HS-5 (cell line): ENCODE measurements around the gene DCPS.
"Not testable (repeated sequence)": the region's sequence is repeated elsewhere in the genome, so short reads cannot be mapped to it uniquely, and the experiment has no call there.

Experiments
- DNase-seq: peaks from one replicate; pipeline ENCODE4 v3.0.0-alpha.2; 2012; ENCODE audit warnings: low read depth

Gene DCPS

DNA sequence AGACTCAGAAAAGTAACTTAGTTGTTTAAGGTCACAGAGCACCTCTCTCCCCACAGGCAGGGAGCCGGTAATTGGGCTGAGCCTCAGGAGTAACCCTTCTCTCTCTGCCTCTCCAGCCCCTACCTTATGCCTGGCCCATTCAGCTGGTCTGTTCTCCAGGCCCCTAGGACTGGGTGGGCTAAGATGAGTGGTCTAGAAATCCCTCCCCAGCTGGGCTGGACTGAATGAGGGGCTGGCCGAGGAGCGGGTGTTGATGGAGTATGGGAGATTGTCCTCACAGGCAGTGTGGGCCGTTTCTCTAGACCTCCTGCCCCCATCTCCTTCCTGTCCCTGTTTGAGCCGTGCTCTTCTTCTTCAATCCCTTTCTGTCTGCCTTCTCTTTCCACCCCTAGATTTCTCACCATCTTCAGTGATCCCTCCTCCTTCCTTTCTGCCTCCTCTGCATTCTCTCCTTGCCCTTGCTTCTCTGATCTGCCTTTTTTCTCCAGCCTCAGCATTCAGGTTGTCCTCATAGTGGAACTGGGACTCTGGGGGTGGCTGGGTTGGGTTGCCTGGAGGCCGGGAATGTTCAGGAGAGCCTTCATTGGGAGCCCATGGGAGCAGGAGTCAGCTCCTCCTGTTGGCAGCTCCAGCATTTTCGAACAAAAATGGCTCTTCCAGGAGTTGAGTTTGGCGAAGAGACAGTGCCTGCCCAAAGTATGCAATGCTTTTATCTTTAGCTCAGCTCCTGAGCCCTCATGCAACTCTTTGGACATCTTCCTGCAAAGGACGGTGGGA, 59.2 kb downstream of the DCPS start:
- DNase-seq, result no peak

DNA sequence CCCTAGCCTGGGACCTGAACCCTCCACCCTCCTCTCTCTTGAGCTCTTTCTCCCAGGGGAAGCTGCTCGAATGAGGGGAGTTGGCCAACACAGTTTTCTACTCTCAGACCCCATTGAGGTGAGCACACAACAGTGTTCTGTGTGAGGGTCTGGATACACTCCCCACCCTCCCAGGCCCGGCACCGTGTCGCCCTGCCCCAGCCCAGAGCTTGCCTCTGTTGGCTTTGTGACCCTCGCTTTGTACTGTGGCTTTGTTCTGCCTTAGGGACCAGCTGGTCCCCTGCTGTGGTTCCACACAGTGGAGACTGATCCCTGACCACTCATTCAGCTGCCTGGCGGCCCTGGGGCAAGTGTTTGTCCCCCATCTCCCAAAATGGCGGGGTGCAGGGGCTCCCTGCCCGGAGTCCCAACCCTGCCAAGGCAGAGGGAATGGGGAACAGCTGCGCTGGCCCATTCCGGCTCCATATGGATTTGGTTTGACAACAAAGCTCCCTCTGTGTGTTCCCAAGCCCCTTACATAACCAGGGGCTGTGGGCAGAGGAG, 59.9 kb downstream of the DCPS start:
- no peak for DNase-seq

DNA sequence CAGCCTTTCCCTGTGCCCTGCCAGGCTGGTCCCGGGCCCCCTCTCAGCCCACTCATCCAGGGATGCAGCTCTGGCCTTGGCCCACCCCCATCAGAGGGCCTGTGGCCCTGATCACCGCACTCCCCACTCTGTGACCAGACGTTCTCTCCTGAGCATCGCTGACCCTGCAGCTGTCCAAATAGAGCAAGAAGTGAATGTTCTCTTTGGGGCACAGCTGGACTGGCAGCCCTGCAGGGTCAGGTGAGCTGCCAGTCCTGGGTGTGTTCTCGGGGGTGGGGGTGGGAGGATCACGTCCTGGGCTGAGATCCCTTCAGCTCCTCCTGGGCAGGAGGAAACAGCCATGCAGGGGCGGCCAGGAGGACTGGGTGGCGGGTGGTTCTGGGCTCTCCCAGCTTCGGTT, 60.9 kb downstream of the DCPS start:
- not testable (repeated sequence) for DNase-seq

DNA sequence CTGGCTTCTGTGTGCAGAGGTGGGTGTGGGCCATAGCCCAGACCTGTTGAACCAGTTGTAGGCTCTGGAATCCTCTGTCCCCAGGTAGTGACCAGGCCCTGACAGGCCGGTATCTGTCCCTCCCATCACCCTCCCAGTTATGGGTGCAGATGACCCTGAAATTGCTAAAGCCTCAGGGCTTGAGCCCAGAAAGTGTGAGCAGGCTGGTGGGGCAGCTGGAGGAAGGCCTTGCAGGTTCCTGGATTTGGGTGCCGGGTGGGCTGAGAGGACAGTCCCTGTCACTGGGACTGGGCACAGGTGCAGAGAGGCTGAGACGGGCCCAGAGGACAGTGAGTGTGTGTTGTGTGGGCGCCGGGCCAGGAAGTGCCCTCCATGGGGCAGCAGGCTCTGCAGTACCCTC, 61.6 kb downstream of the DCPS start:
- not testable (repeated sequence) for DNase-seq

DNA sequence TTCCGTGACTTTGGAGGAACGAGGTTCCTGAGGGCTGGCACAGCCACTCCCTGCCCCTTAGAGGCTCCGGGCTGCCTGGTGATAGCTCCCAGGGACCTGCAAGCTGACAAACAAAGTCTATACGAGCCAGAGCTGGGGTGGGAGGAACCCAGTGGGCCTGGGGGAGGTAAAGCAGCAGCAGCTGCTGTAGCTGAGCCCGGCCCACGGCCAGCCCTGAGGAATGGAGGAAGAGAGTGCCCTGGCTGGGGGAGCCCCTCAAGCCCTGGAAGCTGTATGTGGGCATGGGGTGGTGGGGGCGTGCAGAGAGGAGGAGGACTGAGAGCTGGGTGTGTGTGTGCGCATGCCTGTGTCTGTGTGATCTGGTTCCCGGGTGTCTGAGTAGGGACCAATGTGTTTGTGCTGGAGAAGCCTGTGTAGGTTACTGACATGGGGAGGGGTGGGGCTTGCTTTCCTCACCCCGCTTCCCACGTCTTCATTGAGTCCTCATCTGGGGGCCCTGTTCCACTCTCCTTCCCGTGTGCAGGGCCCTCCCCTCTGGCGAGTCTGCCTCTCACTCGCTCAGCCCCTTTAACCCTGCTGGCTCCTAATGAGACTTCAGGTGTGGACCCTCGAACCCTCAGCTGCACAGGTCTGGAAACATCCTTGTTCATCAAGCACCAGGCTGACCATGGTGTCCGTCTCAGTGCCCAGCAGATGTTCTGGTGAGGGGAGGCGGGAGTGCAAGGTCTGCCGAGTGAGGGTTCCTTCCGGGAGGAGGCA, 62.4 kb downstream of the DCPS start:
- no peak for DNase-seq

DNA sequence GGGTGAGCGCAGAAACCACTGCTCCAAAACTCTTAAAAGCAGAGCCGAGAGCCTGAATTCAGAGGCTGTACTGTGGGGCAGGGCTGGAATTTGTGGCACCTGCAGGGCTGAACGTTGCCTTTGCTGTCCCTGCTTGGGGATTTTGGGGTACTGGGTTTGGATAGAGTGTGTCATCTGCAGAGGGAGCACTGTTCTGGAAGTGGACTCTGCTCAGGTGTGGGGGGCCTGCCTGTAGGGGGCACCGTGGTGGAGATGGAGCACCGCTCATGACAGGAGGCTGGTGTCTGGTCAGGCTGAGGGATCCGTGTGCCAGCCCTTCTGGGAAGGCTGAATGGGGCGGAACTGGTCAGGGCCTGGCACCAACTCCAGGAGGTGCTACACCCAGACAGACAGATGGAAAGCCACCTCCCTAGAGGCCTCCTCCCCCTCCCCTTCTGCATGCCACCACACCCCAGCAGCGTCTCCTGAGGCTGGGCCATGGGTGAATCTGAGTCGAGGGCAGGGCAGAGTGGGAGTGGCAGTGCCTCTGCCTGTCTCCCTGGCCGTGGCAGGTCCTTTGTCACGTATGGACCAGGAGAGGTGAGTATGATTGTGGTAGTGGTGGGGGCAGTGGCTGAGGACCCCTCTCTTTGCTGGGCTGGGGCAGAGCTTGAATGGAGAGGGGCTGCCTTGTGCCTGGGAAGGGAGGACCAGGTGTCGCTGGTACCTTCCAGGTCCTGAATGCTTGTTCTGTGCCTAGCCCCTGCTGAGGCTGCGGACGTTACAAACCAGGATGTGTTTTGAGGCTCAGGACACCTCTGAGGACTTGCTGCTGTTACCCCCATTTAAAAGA, 63.2 kb downstream of the DCPS start:
- DNase-seq, result not testable (repeated sequence)

DNA sequence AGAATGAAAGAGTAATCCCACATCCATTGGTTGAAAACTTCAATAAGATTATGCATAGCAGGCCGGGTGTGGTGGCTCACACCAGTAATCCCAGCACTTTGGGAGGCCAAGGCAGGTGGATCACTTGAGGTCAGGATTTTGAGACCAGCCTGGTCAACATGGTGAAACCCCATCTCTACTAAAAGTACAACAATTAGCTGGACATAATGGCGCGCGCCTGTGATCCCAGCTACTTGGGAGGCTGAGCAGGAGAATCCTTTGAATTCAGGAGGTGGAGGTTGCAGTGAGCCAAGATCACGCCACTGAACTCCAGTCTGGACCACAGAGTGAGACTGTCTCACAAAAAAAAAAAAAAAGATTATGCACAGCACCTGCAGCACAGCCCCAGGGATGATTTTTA, 63.9 kb downstream of the DCPS start:
- DNase-seq, result not testable (repeated sequence)

DNA sequence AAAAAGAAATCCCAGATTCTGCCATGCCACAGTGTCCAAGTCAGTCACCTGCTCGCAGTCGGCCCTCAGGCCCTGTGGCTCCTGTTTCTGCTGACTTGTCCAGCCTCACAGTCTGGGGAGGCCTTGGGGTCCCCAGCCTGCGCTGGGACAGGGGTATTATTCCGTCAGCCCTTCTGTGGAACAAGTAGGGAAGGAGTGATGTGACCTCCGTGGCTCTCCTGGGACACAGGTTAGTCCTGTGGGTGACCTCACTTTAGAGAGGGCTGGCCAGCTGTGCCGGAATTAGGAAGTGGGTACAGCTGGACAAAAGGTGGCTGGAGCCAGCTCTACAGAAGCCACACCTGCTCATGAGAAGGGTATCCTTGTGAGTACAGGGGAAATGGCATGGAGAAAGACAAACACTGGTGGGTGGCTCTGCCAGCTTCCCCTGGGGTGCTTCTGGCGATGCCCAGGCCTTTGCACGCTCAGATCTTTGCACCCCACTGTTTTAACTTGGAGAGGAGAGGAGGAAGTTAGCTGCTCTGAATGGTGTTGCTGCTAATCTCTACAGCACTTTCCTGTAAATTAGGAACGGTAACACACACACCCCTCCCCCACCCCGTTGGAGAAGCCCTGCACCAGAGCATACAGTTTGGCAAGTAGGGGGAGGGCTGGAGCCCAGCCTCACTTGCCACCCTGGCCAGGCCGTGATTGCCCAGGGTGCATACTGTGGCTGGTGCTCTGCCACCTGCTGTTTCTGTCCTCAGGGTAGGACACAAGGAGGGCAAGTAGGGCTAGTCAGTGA, 64.7 kb downstream of the DCPS start:
- not testable (repeated sequence) for DNase-seq

DNA sequence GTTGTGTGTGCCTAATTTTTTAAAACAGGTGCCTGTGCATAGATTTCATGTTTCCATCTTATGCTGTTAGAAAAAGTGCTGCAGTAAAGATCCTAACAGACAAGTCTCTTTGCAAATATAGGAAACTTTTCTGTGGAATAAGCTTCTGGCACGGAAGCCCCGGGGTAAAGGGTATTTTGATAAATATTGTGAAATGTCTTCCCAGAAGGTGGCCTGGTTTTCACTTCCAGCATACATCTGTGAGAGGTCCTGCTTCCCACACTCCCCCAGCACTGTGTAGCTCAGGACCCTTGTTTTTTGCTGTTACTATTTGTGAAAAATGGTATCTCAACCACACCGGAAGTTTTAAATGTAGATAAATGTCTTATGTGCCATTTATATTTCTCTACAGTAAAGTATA, 66.2 kb downstream of the DCPS start:
- DNase-seq, result no peak

DNA sequence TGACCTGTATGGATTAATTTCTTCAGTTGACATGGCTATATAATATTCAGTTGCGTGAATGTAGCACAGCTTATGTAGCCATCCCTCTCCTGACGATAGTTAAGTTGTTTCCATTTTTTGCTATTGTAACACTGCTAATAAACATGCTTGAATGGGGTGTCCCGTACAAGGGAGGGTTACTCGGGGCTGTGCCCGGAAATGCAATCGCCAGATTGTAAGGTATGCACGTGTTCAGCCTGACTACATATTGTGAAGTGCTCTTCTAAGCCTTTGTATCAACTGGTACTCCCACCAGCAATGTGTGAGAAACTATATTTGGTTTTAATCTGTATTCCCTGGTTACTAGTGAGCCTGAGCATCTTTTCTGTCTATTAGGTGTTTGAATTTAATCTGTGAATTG, 67.7 kb downstream of the DCPS start:
- no peak for DNase-seq

DNA sequence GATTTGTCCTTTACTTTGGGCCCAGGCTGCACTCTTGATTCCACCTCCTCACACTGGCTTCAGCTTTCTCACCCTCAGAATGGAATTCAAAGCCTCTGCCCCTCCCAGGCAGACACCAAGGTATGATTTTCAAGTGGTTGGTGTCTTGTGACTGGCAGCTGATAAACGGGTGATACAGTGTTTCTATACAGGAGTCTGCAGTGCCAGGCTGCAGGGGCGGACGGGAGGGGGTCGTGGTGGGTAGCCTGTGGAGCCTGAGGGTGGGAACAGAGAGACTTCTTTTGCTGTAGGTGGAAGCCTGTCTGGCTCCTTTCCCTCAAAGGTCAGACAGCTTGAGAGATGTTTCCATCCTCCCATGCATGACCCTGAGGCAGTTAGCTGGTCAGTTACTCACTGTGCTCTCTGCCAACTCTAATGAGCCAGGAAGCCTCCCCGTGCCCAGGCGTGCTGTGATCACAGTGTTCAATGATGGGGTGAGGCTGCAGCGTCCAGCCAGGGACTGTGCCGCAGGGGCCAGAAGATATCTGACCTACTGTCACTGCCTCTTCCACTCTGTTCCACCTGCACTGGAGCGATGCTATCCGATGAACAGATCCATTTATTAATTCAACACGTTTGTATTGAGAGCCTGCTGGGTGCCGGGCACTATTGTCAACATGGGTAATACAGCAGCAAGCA, 69.7 kb downstream of the DCPS start:
- not testable (repeated sequence) for DNase-seq

DNA sequence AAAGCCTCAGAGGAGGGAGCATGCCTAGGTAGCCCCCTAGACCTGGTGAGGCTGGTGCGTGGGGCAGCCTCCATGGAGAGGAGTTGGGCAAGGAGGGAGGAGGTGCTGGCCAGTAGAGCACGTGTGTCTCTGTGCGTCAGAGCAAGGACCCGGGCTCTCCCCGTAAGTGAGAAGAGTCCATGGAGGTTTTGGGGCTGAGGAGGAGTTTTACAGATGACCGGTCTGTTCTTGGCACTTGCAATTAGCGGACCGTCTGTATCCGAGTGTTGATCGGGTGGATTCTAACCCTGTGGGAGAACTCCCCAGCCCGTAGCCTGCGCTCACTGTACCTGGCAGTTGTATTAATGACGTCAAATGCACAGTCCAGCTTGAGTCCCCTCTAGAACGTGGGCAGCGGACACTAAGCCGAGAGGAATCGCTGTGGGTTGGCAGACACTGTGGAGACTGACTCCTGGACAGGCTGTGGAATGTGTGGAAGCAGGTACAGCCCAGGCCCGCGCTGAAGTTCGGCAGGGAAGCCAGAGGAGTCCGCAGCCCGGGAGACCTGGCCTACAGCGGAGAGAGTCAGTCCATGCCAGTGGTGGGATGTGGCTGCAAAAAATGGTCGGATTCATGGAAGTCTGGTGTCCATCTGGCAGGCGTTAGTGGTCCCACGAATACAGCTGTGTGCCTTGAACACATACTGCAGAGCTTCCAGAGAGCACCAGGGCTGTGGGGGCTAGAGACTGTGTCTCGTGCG, 70.9 kb downstream of the DCPS start:
- not testable (repeated sequence) for DNase-seq

DNA sequence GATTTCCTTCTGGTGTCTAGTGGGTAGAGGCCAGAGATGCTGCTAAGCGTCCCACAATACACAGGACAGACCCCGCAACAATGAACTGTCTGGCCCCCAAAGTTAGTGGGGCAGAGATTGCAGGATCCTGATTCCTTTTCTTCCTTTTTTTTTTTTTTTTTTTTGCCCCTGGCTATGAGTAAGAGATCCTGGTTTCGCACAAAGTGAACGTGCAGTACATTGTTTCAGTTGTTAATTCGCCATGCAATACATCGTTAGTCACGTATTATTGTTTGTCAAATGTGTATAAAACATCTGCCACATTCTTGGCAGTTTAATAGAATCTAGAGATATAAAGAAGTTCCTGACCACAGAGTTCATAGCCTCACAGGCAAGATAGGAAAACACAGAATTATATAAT, 71.9 kb downstream of the DCPS start:
- DNase-seq, result no peak

DNA sequence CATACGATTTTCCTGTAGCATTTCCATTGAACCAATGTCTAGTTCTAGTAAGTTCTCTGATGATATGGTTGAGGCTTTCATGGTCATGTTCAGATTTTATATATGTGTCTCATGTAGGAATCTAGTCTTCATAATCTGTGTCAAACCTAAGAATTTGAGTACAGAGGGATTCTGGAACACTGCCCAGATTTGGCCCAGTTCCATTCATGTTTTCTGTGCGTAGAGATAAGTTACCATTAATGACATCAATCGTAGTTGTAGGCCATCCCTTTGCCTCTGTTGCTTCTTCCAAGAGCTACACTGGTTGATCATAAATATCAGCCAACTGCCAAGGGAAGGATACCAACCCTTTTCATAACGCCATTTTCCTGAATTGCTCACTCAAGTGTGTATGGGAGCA, 74.9 kb downstream of the DCPS start:
- no peak for DNase-seq

DNA sequence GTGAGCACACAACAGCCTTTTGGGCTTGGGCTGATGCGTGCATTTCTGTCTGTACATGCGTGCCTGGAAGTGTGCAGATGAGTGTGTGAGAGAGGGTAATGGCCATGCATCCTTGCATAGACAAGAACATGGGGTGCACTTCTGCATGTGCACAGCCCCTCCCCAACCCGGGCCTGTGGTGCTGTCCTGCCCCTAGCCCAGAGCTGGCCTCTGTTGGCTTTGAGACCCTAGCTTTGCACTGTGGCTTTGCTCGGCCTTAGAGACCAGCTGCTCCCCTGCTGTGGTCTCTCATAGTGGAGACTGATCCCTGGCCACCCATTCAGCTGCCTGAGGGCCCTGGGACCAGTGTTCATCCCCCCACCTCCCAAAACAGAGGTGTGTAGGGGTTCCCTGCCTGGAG, 77.0 kb downstream of the DCPS start:
- DNase-seq, result no peak

DNA sequence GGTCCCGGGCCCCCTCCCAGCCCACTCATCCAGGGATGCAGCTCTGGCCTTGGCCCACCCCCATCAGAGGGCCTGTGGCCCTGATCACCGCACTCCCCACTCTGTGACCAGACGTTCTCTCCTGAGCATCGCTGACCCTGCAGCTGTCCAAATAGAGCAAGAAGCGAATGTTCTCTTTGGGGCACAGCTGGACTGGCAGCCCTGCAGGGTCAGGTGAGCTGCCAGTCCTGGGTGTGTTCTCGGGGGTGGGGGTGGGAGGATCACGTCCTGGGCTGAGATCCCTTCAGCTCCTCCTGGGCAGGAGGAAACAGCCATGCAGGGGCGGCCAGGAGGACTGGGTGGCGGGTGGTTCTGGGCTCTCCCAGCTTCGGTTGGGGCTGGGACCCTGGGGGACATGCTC, 78.1 kb downstream of the DCPS start:
- not testable (repeated sequence) for DNase-seq

DNA sequence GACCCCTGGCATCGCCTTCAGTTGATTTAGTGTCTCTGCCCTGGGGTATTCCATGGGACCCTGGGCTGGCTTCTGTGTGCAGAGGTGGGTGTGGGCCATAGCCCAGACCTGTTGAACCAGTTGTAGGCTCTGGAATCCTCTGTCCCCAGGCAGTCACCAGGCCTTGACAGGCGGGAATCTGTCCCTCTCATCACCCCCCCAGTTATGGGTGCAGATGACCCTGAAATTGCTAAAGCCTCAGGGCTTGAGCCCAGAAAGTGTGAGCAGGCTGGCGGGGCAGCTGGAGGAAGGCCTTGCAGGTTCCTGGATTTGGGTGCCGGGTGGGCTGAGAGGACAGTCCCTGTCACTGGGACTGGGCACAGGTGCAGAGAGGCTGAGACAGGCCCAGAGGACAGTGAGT, 78.8 kb downstream of the DCPS start:
- not testable (repeated sequence) for DNase-seq

DNA sequence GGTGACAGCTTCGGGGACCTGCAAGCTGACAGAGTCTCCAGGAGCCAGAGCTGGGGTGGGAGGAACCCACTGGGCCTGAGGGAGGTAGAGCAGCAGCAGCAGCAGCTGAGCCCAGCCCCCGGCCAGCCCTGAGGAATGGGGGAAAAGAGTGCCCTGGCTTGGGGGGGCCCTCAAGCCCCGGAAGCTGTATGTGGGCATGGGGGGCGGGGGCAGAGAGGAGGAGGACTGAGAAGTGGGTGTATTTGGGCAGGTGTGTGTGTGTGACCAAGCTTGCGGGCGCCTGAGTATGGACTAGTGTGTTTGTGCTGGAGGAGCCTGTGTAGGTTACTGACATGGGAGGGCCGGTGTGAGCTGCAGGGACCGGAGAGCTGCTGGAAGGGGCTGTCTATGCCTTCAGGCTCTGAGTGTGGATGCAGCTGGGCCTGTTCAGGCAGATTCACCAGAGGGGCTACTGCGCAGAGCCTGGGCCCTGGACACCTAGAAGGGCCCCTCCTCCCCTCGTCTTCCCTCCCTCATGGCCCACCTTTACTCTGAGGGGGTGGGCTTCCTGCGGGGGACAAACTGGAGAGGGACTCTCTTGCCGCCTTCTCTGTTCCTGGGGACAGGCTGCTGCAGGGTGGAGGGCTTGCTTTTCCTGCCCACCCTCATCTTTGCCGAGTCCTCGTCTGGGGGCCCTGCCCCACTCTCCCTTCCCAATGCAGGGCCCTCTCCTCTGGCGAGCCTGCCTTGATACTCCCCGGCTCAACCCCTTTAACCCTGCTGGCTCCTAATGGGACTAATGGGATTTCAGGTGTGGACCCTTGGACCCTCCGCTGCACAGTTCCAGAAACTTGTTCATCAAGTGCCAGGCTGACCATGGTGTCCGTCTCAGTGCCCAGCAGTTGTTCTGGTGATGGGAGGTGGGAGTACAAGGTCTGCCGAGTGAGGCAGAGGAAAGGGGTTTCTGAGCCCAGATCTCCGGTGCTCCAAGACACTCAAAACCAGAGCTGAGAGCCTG, 79.8 kb downstream of the DCPS start:
- no peak for DNase-seq
